SK-N-SH treated with all-trans-retinoic acid at 6 μM for 48 hours (cell line): ENCODE results near the gene NCS1.
A peak's percentile ranks its signal among the peaks of the same experiment; 100 is the strongest.

Experiments
- ATAC-seq: fragments of 200-7000 bp; cut with Tn5 transposase; 3 replicates; pipeline ENCODE4 v1.9.1; 2020; ENCODE audit warnings: mild to moderate bottlenecking, moderate library complexity
- ARNTL ChIP-seq: fragments of 450-650 bp; formaldehyde crosslinking; IDR thresholded peaks from 2 replicates; pipeline ENCODE4 v1.5.0; 2020; ENCODE audit warnings: low read depth, mild to moderate bottlenecking, moderate library complexity, borderline replicate concordance
- BACH2 ChIP-seq: fragments of 250-450 bp; sonication (Bioruptor Pico); IDR thresholded peaks from 2 replicates; pipeline ENCODE4 v1.9.0; 2021; ENCODE audit warnings: mild to moderate bottlenecking, borderline replicate concordance
- ESRRG ChIP-seq: fragments of 250-450 bp; sonication (Bioruptor Pico); IDR thresholded peaks from 2 replicates; pipeline ENCODE4 v1.6.1; 2021; ENCODE audit warnings: mild to moderate bottlenecking
- GLIS3 ChIP-seq: fragments of 250-450 bp; sonication (Bioruptor Pico); IDR thresholded peaks from 2 replicates; pipeline ENCODE4 v1.5.0; 2020; ENCODE audit warnings: mild to moderate bottlenecking, moderate library complexity
- ISL1 ChIP-seq: fragments of 250-450 bp; sonication (Bioruptor Pico); IDR thresholded peaks from 2 replicates; pipeline ENCODE4 v2.1.2; 2022; ENCODE audit warnings: mild to moderate bottlenecking, moderate library complexity
- OSR1 ChIP-seq: fragments of 250-450 bp; sonication (Bioruptor Pico); IDR thresholded peaks from 2 replicates; pipeline ENCODE4 v1.8.0; 2022; ENCODE audit warnings: moderate library complexity, mild to moderate bottlenecking, inconsistent platforms
- PPARA ChIP-seq: fragments of 250-450 bp; sonication (Bioruptor Pico); IDR thresholded peaks from 2 replicates; pipeline ENCODE4 v1.5.0; 2020; ENCODE audit warnings: mild to moderate bottlenecking, borderline replicate concordance
- RARB ChIP-seq: fragments of 250-450 bp; sonication (Bioruptor Pico); IDR thresholded peaks from 2 replicates; pipeline ENCODE4 v1.8.0; 2021; ENCODE audit warnings: mild to moderate bottlenecking, moderate library complexity
- SNAI2 ChIP-seq: fragments of 250-450 bp; sonication (Bioruptor Pico); IDR thresholded peaks from 2 replicates; pipeline ENCODE4 v1.5.0; 2020; ENCODE audit warnings: mild to moderate bottlenecking, moderate library complexity
- TCF4 ChIP-seq: fragments of 250-450 bp; sonication (Bioruptor Pico); IDR thresholded peaks from 2 replicates; pipeline ENCODE4 v1.8.0; 2021; ENCODE audit warnings: mild to moderate bottlenecking, moderate library complexity, borderline replicate concordance
- TOX ChIP-seq: fragments of 250-450 bp; sonication (Bioruptor Pico); IDR thresholded peaks from 2 replicates; pipeline ENCODE4 v1.8.0; 2021; ENCODE audit warnings: mild to moderate bottlenecking, moderate library complexity, borderline replicate concordance
- ZFP30 ChIP-seq: fragments of 450-650 bp; formaldehyde crosslinking; IDR thresholded peaks from 2 replicates; pipeline ENCODE4 v1.5.0; 2022; ENCODE audit warnings: mild to moderate bottlenecking, moderate library complexity
- ZNF565 ChIP-seq: fragments of 450-650 bp; formaldehyde crosslinking; conservative IDR thresholded peaks from 2 replicates; pipeline ENCODE4 v1.5.0; 2020; ENCODE audit warnings: low read depth, mild to moderate bottlenecking, moderate library complexity
- ZNF8 ChIP-seq: fragments of 450-650 bp; formaldehyde crosslinking; IDR thresholded peaks from 2 replicates; pipeline ENCODE4 v1.5.0; 2020; ENCODE audit warnings: mild to moderate bottlenecking, moderate library complexity
- TF ChIP-seq, protein P1 (sequence below): fragments of 250-450 bp; sonication (Bioruptor Pico); IDR thresholded peaks from 2 replicates; pipeline ENCODE4 v1.8.0; 2020; ENCODE audit warnings: mild to moderate bottlenecking, moderate library complexity, borderline replicate concordance
- TF ChIP-seq, protein P2 (sequence below): fragments of 250-450 bp; sonication (Bioruptor Pico); IDR thresholded peaks from 2 replicates; pipeline ENCODE4 v1.8.0; 2021; ENCODE audit warnings: low read depth, mild to moderate bottlenecking, moderate library complexity, borderline replicate concordance
- TF ChIP-seq, protein P3 (sequence below): fragments of 250-450 bp; sonication (Bioruptor Pico); IDR thresholded peaks from 2 replicates; pipeline ENCODE4 v1.5.1; 2021; ENCODE audit warnings: mild to moderate bottlenecking, moderate library complexity

Gene NCS1

DNA sequence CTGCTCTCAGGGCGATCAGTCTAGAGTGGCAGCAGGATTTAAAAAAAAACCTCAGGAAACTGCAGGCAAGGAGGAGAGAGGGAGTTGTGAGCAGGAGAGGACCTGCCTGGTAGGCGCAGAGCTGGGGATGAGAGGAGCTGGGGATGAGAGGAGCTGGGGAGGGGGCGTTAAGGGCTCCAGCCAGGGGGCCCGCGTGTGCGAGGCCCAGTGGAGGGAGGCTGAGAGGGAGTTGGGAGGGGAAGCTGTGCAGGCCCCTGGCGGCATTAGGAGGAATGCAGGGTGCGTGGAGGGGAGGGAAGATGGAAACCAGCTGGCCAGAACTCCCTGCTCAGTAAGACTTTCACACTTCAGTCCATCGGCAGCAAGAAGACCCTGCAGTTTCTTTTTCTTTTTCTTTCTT, 48.1 kb downstream of the NCS1 start:
- TF ChIP-seq ARNTL (CRISPR knock-in tag) (no peak), TOX (CRISPR knock-in tag) (no peak), TCF4 (CRISPR knock-in tag) (no peak)
- TF ChIP-seq, protein P1, sequence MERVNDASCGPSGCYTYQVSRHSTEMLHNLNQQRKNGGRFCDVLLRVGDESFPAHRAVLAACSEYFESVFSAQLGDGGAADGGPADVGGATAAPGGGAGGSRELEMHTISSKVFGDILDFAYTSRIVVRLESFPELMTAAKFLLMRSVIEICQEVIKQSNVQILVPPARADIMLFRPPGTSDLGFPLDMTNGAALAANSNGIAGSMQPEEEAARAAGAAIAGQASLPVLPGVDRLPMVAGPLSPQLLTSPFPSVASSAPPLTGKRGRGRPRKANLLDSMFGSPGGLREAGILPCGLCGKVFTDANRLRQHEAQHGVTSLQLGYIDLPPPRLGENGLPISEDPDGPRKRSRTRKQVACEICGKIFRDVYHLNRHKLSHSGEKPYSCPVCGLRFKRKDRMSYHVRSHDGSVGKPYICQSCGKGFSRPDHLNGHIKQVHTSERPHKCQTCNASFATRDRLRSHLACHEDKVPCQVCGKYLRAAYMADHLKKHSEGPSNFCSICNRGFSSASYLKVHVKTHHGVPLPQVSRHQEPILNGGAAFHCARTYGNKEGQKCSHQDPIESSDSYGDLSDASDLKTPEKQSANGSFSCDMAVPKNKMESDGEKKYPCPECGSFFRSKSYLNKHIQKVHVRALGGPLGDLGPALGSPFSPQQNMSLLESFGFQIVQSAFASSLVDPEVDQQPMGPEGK, result no peak
- peak; percentile 87 for ATAC-seq

DNA sequence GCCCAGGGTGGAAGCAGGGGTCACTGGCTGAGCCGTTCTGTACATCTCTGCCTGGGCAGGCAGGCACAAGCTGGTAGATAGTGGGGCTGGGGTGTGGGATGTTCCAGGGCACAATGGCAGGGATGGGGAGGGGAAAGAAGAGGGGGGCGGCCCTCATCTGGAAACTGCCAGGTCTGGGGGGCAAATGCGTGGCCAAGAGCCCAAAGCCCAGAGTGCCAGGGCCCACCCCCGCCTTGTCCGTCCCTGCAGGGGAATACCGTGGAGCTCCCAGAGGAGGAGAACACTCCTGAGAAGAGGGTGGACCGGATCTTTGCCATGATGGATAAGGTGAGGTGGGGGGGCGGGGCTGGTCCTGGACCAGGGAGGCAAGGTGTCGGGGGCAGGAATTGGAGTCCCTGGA, 50.6 kb downstream of the NCS1 start:
- no peak for ATAC-seq
- TF ChIP-seq, protein P1, result no peak
- TF ChIP-seq, protein P2, sequence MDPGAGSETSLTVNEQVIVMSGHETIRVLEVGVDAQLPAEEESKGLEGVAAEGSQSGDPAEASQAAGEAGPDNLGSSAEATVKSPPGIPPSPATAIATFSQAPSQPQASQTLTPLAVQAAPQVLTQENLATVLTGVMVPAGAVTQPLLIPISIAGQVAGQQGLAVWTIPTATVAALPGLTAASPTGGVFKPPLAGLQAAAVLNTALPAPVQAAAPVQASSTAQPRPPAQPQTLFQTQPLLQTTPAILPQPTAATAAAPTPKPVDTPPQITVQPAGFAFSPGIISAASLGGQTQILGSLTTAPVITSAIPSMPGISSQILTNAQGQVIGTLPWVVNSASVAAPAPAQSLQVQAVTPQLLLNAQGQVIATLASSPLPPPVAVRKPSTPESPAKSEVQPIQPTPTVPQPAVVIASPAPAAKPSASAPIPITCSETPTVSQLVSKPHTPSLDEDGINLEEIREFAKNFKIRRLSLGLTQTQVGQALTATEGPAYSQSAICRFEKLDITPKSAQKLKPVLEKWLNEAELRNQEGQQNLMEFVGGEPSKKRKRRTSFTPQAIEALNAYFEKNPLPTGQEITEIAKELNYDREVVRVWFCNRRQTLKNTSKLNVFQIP (CRISPR knock-in tag), result no peak
- TF ChIP-seq GLIS3 (CRISPR knock-in tag) (no peak), ESRRG (CRISPR knock-in tag) (no peak), RARB (no peak), ISL1 (CRISPR knock-in tag) (no peak), ZFP30 (CRISPR knock-in tag) (no peak), ARNTL (CRISPR knock-in tag) (no peak)
- TF ChIP-seq, protein P3, sequence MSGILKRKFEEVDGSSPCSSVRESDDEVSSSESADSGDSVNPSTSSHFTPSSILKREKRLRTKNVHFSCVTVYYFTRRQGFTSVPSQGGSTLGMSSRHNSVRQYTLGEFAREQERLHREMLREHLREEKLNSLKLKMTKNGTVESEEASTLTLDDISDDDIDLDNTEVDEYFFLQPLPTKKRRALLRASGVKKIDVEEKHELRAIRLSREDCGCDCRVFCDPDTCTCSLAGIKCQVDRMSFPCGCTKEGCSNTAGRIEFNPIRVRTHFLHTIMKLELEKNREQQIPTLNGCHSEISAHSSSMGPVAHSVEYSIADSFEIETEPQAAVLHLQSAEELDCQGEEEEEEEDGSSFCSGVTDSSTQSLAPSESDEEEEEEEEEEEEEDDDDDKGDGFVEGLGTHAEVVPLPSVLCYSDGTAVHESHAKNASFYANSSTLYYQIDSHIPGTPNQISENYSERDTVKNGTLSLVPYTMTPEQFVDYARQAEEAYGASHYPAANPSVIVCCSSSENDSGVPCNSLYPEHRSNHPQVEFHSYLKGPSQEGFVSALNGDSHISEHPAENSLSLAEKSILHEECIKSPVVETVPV, result no peak

DNA sequence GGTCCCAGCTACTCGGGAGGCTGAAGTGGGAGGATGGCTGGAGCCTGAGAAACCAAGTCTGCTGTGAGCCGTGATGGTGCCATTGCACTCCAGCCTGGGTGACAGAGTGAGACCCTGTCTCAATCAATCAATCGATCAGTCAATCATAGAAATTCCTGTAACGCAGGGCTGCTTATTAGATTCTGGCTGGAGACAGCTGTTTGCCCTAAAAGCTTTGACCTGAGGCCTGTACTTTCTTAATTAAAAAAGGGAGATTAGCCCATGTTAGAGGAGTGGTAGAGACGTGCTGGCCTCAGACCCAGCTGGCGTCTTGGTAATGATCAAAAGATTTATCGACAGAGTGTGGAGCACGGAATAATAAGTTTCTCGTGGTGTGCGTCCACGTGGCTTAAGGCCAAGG, 52.9 kb downstream of the NCS1 start:
- no peak for TF ChIP-seq GLIS3 (CRISPR knock-in tag)

DNA sequence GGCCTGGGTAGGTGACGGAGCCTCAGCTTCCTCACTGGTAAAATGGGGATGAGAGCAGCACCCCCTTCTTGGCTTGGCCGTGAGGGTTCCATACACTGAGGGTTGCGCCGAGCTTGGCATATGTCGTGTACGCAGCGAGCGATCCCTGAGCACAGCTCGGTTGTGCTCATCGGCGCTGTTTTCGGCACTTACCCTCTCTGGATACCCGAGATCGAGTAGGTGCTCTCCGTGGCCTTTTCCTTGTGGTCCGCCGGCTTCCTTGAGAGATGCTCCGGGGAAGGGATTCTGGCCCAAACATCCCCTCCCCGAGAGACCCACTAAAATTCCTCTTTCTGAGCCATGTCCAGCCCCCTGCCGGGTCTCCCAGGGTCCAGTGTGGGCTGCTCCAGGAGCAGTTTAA, 53.4 kb downstream of the NCS1 start:
- TF ChIP-seq ZNF565 (CRISPR knock-in tag) (no peak), TOX (CRISPR knock-in tag) (no peak), TCF4 (CRISPR knock-in tag) (no peak), ZNF8 (CRISPR knock-in tag) (no peak), SNAI2 (no peak), BACH2 (CRISPR knock-in tag) (no peak), ISL1 (CRISPR knock-in tag) (no peak), RARB (no peak), OSR1 (CRISPR knock-in tag) (no peak), PPARA (no peak)
- TF ChIP-seq, protein P1, result no peak
- TF ChIP-seq, protein P3, result no peak
- ATAC-seq, result no peak

More for the DNA sequence above, 52.9 kb downstream of the NCS1 start:
- no peak for ATAC-seq
